GM21423 (cell line): ENCODE measurements around the gene DYNLT1.
"Not testable (repeated sequence)": the region's sequence is repeated elsewhere in the genome, so short reads cannot be mapped to it uniquely, and the experiment has no call there.

Experiments
- ATAC-seq: cut with Tn5 transposase; IDR thresholded peaks from one replicate; pipeline ENCODE4 v1.9.1; 2021; ENCODE audit warnings: mild to moderate bottlenecking, moderate library complexity; ENCODE audit not compliant: unreplicated experiment

Gene DYNLT1

DNA sequence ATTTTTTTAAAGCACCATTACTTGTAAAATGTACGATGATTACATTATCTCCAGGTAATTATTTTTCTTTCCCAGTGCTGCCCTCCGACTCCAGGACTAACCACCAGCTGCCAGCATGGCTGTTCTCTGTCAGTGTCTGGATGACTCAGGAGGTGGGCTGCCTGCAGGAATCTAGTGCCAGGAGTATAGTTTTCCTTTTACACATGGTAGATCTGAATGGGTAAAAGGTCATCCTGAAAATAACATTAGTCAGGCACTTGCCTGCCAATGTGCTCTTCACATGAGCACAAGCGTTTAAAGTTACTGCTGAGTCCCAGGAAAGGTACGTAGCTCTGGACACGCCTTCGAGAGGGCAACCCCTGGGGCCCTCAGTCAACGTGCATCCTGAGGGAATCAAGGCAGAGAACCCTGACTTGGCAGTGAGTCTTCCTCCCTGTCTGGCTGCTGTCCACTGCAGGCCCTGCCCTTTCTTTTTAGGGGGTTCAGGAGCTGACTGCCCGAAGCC lies 2.4 kb downstream of the DYNLT1 start:
- no peak for ATAC-seq

DNA sequence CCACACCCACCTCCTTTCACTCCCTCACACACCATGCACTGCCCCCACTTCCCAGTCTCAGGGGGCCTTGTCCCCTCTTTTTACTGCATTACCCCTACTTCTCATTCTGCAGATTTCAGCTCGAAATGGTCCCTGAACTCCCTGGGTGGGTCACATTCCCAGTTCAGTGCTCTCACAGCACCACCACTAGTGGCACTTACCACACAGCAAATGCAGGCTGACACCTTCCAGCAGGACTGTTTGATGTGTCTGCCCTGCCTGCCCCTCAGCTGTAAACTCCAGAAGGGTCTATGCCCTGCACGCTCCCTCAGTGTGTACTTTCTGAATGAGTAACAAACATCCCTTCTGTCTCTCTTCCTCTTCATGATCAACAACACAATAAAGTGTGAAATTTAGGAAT lies 4.0 kb downstream of the DYNLT1 start:
- no peak for ATAC-seq

DNA sequence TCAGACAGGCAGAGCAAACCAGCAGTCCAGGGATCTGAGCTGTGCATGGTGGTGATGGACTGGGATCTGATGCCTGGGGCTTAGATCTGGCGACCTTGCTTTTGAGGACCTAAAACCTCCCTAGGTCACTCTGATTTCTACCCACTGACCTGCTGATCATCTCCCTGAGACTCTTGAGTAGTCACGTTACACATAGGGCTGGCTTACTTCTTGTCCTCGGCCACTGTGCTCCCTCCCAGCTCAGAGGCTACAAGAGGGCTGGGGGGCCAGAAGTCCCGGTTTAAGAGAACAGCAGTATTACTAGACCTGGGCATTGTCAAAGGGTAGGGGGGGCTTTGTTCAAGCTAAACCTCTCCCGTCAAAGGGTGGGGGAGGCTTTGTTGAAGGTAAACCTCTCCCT lies 5.5 kb downstream of the DYNLT1 start:
- no peak for ATAC-seq

DNA sequence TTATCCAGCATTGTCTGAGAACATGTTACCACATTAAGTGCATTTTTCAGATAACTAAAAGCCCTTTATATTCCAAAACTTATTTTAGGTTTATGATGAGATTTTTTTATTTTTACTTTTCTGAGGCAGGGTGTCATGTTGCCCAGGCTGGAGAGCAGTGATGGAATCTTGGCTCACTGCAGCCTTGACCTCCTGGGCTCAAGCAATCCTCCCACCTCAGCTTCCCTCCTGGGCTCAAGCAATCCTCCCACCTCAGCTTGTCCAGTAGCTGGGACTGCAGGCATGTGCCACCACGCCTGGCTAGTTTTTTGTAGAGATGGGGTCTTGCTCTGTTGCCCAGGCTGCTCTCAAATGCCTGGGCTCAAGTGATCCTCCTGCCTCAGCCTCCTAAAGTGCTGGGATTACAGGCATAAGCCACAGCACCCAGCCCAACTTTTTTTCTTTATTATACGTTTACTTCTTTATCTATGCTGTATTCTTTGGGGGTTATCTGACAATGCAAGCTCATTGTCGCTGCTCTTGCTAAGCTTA lies 6.2 kb downstream of the DYNLT1 start:
- ATAC-seq, result no peak

DNA sequence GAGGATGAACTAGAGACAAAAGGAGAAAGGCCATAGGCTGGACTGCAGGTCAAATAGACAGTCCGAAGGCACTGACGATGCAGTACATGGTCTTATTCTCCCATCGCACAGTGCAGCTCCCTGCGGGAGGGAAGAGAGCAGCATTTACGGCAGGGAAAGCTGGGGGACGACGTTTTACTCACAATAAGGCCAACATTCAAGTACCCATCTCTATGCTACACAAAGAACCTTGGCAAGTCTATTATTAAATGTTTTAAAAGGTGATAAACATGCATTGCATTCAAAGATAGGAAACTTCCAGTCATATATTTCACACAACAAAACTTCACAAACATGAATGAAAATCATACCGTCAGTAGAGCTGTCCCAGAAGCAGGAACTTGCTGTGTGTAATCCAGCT lies 7.8 kb downstream of the DYNLT1 start:
- ATAC-seq, result no peak

DNA sequence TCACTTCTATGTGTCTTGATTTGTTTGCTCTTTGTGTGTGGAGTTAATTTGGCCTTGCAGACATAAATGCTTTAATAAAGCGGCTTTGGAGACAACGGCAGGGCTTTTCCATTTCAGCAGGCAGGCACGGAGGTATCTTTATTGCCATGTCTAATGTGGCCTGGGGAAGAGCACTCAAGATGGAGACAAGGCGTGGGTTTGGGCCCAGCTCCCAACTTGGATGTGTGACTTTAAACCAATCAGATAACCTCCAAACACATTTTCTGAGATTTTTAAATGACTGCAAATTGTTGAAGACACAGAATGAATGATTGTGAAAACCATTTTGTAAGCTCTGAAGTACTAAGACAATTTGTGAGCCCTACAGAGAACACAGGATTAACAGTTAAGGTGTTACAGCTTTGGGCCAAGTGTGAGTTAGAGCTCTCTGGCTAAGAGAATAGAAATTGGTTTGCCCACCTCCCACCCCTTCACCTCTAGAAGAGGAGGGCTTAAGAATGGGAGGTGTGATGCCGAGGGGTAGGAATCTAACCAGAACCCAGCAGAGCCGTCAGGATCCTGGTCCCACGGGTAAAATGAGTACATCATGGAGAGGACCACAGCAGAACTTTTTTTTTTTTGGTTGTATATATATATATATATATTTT lies 9.0 kb downstream of the DYNLT1 start:
- ATAC-seq, result no peak

DNA sequence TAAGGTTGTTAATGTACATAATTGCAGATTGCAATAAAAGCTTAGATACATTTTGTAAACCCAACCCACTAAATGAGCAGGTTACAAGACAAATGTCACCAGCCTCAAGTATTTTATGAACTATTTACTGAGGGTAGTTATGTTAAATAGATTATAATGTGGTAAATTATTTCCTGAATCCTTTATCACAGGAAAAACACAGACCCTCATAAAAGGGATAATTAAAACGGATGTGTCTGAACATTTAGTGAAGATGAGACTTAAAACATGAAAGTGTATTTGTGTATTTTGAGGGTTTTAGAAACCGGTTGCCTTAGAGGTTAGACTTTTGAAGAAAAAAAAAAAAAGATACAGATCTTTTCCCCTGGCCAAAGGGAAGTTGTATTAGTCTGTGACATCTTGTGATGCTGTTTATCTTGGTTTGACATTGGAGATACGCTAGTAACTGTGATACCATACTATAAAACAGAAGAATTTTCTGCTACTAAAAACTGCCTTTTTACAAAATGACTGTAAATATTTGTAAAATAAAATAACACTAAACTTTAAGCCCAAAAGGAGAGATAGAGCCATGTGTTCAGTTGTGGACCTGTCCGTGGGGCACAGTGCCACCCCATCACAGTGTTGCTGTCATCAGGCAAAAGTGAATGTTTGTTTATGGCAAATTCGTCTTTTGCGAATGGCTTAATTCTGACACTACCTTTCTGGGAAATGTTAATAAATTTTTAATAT lies 9.7 kb downstream of the DYNLT1 start:
- ATAC-seq, result no peak

DNA sequence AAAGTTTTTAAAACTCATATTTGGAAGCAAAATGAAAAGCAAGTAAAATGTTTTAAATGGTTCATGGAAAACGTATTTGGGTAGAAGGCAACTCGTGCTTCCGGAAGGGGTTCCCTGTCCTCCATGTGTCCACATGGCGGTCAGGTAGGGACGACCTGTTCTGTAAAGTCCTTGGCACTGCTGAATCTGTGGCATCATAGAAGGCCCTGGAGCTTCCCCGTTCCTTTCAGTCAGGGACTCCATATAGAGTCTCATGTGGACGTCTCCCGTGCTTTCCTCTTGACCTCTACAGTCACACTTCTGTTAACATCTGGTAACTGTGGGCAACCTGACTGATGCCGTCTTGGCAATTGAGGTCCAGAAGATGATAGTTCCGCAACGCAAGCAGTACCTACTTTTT lies 11.4 kb downstream of the DYNLT1 start:
- ATAC-seq, result no peak

DNA sequence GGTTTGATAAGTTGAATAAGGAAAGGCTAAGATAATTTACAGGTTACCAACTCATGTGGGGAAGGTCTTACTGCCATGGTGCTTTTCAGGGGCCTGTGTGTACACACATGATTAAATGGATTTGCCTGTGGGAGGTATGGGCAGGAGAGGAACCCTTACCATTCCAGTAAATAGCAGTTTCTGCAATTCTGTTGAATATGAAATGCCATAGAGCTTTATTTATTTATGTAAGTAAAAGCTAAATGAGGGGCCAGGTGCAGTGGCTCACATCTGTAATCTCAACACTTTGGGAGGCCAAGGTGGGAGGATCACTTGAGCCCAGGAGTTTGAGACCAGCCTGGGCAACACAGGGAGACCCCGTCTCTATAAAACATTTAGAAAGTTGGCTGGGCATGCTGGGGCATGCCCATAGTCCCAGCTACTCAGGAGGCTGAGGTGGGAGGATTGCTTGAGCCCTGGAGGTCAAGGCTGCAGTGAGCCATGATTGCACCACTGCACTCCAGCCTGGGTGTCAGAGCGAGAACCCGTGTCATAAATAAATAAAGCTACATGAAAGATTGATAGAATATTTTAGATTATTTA lies 11.9 kb downstream of the DYNLT1 start:
- not testable (repeated sequence) for ATAC-seq

DNA sequence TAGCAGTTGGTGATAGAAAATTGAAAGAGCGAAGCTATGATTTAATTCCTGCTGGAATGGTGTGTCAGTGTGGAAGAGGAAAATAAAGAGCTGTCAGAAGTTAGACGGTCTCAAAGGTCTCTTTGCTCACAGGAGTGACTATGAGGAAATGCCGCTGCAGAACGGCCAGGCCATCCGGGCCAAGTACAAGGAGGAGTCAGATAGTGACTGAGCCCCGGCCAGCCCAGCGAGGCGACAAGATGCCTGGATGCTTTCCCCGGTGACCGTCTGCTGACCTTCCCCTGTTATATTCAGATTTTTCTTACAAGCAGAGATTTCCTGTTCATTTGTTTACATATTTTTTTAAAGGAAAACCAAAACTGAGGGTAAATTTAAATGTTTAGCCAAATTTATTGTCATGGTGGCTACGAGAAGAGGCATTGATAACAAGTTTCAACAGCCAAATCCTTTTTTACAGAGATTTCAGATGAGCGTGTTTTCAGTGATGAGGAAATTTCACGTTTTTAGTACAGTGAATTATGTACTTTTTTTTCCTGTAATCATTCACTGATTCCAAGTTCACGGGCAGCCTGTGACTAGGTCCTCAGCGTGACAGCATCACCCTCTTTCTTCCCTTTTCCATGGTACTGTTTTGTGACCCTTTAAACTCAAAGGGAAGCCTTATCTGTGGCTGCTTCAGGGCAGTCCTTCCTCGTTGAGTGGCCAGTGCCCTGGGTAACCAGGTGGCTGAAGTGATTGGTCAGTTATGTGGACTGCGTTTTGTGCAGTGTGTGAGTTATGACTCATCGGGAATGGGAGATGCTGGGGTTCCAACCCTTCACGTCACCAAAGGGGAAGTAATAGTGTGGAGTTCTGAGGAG lies 12.6 kb downstream of the DYNLT1 start:
- ATAC-seq, result no peak

DNA sequence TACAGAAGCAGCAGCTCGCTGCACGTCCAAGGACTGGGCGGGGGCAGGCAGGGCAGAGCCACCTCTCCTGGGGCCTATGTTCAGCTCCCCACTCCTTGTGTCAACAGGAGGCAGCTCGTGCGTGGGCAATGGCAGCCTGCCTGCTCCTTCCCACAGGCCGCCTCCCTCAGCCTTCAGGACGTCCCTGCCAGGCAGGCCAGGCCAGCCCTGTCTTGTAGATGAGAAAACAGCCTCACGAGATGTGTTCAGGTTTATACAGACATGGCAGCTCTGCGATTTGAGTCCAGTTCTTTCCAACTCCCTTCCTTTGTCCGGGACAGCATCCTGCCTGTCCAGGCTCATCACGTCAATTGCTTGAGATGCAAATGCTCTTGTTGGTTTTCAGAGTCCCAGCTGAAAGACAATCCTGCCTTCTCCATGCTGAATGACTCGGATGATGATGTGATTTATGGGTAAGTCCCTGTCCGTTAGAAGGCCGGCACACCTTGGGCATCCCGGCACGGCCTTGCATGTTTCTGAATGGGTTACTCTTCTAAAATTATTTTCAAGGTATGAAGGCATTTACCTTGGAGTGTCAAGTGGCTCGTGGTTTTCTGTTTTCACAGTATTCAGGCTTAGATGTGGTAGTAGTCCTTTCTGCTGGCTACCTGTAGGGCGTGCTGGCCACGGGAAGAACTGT lies 13.5 kb downstream of the DYNLT1 start:
- ATAC-seq, result no peak

DNA sequence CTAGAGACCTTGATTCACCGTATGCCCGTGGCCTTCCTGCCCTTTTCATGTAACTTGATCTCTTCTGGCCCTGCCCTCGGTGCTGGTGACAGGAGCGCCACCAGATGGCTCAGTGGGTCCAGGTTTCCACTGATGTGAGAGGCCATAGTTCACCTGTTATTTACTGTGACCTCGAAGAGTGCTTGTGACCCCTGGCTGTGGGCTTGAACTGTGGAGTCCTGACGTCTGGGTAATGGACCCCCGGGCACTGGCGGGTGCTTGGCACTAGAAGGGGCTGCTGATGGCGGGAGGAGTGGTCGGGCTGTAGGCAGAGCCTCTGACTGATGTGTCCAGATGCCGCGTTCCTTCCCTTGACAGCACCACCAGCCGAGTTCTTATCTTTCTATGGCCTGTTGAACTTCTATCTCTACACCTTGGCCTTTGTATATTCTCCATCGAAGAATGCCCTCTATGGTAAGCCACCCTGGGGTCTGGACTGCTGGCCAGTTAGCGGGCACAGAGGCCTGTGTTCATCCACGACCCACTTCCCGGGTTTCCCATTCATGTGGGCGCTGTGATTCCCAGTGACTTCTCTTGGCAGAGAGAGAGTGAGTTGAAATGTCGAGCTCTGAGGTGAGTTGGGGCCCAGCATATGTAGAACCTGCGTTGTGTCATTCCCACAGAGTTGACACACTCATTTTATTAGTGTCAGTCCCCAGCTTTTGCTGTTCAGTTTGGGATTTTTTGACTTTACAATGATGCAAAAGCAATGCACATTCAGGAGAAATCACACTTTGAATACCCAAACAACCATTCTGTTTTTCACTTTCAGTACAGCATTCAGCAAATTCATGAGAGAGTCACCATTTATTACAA lies 14.9 kb downstream of the DYNLT1 start:
- ATAC-seq, result no peak

DNA sequence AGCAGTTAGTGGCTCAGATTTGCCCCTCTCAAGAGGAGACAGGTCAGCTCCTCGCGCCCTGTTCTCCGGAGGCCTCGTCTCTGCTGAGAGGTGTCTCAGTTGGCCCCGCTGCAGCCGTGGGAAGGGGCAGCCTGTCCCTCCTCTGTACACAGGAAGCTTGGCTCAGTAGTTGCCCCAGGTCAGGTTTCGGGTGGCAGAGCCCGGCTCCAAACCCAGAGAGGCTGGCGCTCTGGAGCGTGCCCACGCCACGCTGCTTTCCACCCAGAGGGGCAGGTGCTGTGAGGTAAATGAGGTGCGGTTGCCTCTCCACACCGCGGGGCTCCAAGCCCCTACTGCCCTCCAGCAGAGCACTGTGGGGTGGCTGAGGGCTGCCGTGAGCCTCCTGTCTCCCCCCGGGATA lies 16.0 kb downstream of the DYNLT1 start:
- ATAC-seq, result no peak

DNA sequence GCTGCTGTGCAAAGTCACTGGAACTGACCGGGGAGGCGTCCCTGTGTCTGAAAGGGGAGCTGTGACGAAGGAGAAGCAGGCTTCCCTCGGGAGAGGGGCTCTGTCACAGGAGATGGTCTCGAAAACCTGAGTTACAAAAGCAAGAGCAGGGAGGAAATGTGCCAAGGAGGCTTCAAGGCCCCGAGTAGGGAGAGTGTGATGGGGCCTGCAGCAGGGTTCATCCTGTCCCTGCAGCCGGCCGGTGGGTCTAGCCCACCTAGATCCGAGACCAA lies 16.7 kb downstream of the DYNLT1 start:
- no peak for ATAC-seq

DNA sequence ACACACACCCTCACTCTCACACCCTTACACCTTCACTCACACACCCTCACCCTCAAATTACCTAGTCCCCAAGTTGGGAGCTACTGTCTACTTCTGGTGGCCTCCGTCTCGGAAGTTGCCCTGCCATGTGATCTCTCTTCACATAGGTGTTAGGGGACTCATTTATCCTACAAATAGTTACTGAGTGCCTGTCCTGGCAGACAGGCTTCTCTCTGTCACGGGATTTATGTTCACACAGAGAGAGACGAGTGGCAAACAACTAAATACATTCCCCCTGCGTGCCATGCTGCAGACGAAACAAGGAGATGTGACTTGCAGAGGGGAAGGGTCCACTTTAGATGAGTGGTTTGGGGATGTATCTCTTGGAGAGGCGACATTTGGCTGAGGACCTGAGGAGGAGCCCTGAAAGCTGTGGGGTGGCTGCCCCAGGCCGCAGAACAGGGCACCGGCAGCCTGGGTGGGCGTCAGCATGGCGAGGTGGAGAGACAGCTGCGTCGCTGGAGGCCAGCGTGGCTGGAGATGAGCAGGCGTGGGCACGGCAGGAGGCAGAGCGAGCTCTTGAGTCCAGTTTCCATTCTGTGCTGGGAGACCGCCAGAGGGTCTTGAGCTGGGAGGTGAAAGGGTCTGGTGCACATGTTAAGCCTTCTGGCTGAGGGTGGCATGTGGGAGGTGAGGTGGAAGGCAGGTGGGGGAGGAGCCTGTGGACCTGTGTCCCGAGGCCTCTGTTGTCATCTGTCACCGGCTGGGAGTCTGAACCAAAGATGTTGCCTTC lies 17.2 kb downstream of the DYNLT1 start:
- ATAC-seq, result no peak

DNA sequence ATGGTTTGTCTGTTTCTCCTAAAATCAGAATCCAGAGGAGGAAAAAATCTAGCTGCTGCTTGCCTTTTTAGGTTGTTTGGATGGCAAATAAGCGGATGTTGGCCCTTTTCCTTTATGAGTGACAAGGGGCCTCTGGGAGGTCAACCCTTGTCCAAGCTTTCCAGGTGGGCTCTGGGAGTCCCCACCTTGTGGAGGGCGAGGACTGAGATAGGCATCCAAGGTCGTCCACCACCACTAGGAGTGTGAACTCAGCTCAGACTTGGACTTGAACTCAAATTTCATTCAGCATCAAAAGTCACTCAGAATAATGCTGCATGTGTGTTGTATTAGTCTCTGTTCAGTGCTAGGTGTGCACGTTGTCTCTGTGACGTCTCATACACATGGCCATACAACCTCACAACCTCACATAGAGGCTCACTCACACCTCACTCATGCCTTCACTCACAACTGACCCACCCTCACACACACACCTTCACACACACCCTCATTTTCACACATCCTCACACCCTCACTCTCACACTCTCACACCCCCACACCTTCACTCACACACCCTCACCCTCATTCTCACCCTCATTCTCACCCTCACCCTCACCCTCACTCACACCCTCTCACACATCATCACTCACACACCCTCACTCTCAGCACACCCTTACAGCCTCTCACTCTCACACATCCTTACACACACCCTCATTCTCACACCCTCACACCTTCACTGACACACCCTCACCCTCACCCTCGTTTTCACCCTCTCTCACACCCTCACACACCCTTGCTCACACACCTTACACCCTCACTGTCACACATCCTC lies 18.0 kb downstream of the DYNLT1 start:
- no peak for ATAC-seq

DNA sequence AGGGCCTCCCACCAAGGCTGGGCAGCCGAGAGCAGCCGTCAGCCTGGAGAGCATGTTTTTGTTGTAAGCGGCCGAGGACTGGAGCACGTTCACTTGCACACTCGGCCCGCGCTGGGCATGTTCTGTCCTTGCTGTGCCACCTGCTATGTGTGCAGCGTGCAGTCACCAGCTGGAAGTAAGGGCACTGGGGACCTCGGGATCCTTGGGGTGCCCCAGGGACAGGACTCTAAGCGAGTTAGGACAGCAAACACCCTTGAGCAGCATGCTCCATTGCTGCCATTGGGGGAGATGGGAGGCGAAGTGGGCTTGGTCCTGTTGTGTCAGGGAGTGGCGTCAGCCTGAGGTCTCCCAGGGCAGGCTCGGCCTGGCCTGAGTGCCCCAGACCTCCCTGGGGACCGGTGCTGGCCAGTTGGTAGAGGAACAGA lies 18.6 kb downstream of the DYNLT1 start:
- no peak for ATAC-seq
